HEK293 (cell line): ENCODE results near the gene SFT2D2.

ENCODE experiments used
- ZIC2 ChIP-seq: fragments of 450-650 bp; formaldehyde crosslinking; IDR thresholded peaks from 2 replicates; pipeline ENCODE4 v1.5.1; 2016; ENCODE audit warnings: missing biosample characterization, missing genetic modification characterization
- ZNF10 ChIP-seq: fragments of 450-650 bp; formaldehyde crosslinking; IDR thresholded peaks from 2 replicates; pipeline ENCODE4 v1.5.1; 2017; ENCODE audit warnings: missing biosample characterization, missing genetic modification characterization
- ZNF292 ChIP-seq: fragments of 450-650 bp; formaldehyde crosslinking; IDR thresholded peaks from 2 replicates; pipeline ENCODE4 v1.5.1; 2016; ENCODE audit warnings: low read depth, missing biosample characterization, missing genetic modification characterization, borderline replicate concordance
- ZNF433 ChIP-seq: fragments of 450-650 bp; formaldehyde crosslinking; IDR thresholded peaks from 2 replicates; pipeline ENCODE4 v1.5.1; 2016; ENCODE audit warnings: missing biosample characterization, missing genetic modification characterization, low read depth
- ZNF571 ChIP-seq: fragments of 450-650 bp; formaldehyde crosslinking; IDR thresholded peaks from 2 replicates; pipeline ENCODE4 v1.5.0; 2017; ENCODE audit warnings: missing biosample characterization, missing genetic modification characterization
- ZSCAN16 ChIP-seq: fragments of 450-650 bp; formaldehyde crosslinking; IDR thresholded peaks from 2 replicates; pipeline ENCODE4 v1.5.1; 2016; ENCODE audit warnings: missing biosample characterization, missing genetic modification characterization
- ZXDB ChIP-seq: fragments of 450-650 bp; formaldehyde crosslinking; IDR thresholded peaks from 2 replicates; pipeline ENCODE4 v1.5.1; 2016; ENCODE audit warnings: missing biosample characterization, missing genetic modification characterization
- TF ChIP-seq, protein P1 (sequence below): fragments of 450-650 bp; formaldehyde crosslinking; IDR thresholded peaks from 2 replicates; pipeline ENCODE4 v1.5.1; 2016; ENCODE audit warnings: missing biosample characterization, missing genetic modification characterization, low read depth
- TF ChIP-seq, protein P2 (sequence below): fragments of 450-650 bp; formaldehyde crosslinking; IDR thresholded peaks from 2 replicates; pipeline ENCODE4 v1.5.1; 2016; ENCODE audit warnings: missing biosample characterization, missing genetic modification characterization
- TF ChIP-seq, protein P3 (sequence below): fragments of 450-650 bp; formaldehyde crosslinking; IDR thresholded peaks from 2 replicates; pipeline ENCODE4 v1.5.1; 2016; ENCODE audit warnings: missing biosample characterization, missing genetic modification characterization

DNA sequence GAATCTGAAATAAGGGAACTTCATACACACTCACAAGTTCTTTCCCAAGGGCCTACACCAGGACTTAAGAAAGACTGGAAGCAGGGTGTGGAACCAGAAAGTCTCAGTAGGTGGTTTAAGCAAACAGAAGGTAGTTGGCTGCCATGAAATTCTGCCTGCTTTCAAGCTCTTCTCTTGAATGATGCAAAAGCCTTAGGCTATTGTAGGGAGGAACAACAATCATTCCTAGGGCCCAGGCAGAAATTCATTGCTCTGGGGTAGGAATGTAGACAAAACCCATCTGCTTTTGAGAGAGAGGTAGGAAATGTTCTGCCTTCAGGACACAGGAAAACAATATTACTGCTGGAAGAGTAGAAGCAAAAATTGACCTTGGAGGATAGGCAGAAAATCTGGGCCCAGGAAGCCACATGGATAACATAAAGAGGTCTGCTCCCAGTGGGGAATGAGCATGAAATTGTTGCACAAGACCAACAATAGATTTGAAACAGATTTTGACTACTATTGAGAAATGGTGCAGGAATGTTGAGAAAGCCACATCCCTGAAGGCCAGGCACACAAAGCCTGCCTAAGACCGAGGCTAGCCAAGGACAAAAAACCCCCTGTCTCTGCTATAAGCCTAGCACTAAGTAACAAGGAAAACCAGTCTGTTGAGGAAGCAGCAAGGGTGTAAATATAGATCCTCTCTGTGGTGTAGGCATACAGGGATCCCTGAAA lies 22.7 kb upstream of the SFT2D2 start:
- TF ChIP-seq ZNF10 (tag by site-specific recombination) (no peak), ZNF433 (tag by site-specific recombination) (no peak), ZSCAN16 (tag by site-specific recombination) (no peak), ZIC2 (tag by site-specific recombination) (no peak), ZNF292 (tag by site-specific recombination) (no peak), ZNF571 (tag by site-specific recombination) (no peak), ZXDB (tag by site-specific recombination) (no peak)
- TF ChIP-seq, protein P1, sequence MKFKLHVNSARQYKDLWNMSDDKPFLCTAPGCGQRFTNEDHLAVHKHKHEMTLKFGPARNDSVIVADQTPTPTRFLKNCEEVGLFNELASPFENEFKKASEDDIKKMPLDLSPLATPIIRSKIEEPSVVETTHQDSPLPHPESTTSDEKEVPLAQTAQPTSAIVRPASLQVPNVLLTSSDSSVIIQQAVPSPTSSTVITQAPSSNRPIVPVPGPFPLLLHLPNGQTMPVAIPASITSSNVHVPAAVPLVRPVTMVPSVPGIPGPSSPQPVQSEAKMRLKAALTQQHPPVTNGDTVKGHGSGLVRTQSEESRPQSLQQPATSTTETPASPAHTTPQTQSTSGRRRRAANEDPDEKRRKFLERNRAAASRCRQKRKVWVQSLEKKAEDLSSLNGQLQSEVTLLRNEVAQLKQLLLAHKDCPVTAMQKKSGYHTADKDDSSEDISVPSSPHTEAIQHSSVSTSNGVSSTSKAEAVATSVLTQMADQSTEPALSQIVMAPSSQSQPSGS (tag by site-specific recombination): no peak
- TF ChIP-seq, protein P2, sequence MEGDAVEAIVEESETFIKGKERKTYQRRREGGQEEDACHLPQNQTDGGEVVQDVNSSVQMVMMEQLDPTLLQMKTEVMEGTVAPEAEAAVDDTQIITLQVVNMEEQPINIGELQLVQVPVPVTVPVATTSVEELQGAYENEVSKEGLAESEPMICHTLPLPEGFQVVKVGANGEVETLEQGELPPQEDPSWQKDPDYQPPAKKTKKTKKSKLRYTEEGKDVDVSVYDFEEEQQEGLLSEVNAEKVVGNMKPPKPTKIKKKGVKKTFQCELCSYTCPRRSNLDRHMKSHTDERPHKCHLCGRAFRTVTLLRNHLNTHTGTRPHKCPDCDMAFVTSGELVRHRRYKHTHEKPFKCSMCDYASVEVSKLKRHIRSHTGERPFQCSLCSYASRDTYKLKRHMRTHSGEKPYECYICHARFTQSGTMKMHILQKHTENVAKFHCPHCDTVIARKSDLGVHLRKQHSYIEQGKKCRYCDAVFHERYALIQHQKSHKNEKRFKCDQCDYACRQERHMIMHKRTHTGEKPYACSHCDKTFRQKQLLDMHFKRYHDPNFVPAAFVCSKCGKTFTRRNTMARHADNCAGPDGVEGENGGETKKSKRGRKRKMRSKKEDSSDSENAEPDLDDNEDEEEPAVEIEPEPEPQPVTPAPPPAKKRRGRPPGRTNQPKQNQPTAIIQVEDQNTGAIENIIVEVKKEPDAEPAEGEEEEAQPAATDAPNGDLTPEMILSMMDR (tag by site-specific recombination): no peak
- TF ChIP-seq, protein P3, sequence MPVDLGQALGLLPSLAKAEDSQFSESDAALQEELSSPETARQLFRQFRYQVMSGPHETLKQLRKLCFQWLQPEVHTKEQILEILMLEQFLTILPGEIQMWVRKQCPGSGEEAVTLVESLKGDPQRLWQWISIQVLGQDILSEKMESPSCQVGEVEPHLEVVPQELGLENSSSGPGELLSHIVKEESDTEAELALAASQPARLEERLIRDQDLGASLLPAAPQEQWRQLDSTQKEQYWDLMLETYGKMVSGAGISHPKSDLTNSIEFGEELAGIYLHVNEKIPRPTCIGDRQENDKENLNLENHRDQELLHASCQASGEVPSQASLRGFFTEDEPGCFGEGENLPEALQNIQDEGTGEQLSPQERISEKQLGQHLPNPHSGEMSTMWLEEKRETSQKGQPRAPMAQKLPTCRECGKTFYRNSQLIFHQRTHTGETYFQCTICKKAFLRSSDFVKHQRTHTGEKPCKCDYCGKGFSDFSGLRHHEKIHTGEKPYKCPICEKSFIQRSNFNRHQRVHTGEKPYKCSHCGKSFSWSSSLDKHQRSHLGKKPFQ (tag by site-specific recombination): no peak
